Measurements from ENCODE around the gene LRRC46. TPM values are rescaled to one million over a fixed set of nuclear protein-coding genes. Genes with fewer than 3 reads are reported as not detected.

LRRC46 gene
- total RNA-seq, 4 donors from 2014 or later, result 0.45 TPM; not detected in 3

DNA sequence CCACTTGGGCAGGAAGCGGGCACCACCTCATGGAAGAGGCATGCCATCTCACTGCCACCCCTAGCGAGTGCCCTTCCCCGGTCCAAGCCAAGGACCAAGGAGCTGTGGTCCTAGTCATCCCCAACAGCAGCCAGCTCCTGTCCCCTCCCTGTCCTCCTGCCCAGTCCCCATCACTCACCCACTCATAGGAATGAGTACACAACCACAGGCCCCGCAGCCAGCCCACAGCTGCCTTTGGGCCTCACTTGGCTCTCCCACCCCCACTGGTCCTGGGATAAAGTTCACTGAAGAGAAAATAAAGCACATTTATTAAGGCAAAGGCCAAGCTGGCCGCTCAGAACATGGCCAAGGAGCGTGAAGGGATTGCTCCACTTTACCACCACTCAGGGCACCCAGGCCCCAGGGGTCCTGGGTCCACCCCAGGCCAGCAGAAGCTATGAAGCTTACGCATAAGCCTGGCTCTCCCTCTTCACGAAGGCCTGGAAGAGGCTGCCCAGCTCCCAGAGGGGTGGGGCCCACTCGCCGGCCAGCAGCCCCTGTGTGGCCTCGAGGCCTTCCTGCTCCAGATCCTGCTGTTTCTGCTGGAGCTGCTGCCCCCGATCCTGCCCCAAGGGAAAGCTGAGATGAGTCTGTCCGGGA, 6.0 kb downstream of the LRRC46 start:
- TF ChIP-seq POLR2AphosphoS5 (IDR thresholded peaks at IDR 0.05) (no peak), EP300 (IDR thresholded peaks at IDR 0.05) (no peak), POLR2A (IDR thresholded peaks at IDR 0.05; ENCODE audit: low read depth) (no peak)
- TF ChIP-seq, protein P1, sequence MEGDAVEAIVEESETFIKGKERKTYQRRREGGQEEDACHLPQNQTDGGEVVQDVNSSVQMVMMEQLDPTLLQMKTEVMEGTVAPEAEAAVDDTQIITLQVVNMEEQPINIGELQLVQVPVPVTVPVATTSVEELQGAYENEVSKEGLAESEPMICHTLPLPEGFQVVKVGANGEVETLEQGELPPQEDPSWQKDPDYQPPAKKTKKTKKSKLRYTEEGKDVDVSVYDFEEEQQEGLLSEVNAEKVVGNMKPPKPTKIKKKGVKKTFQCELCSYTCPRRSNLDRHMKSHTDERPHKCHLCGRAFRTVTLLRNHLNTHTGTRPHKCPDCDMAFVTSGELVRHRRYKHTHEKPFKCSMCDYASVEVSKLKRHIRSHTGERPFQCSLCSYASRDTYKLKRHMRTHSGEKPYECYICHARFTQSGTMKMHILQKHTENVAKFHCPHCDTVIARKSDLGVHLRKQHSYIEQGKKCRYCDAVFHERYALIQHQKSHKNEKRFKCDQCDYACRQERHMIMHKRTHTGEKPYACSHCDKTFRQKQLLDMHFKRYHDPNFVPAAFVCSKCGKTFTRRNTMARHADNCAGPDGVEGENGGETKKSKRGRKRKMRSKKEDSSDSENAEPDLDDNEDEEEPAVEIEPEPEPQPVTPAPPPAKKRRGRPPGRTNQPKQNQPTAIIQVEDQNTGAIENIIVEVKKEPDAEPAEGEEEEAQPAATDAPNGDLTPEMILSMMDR (IDR thresholded peaks at IDR 0.05), result no peak
- peaks cover 0 to 37% (median 32%) of the 10 kb centered on the region in 4 donors for H3K36me3 ChIP-seq
- no peak overlapping the region for H3K27ac ChIP-seq (replicated peaks in 1 of 4)
- intact Hi-C loops (cut with DNase I), result no loop called here
- 71% methylated on average over 13 of the region's 13 CpGs for WGBS
- H3K9me3 ChIP-seq, result no peaks in the 10 kb centered on the region
- H3K27me3 ChIP-seq, result no peaks in the 10 kb centered on the region
- H3K4me3 ChIP-seq, result no peak overlapping the region
- H3K4me1 ChIP-seq, result peaks cover 19 to 38% (median 32%) of the 10 kb centered on the region in 4 donors
- no peak for DNase-seq (ENCODE audit: extremely low spot score)

DNA sequence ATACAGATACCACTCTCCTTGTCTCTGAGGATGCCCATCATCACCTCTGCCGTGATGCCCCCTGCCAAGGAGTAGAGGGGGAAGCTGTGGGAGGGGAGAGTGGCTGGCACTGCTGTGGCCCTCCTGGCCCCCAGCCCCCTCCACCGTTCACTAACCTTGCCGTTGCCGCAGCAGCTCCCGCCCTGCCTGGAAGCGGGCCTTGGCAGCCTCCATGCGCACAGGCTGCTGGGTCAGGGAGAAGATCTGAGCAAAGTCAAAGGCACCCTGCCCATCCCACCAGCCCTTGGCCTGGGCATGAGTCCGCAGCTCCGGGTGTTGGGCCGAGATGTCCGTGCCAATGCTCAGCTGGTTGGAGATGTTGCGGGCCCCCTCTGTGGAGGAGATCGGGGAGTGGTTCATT, 7.2 kb downstream of the LRRC46 start:
- DNase-seq (ENCODE audit: extremely low spot score), result no peak
- Histone ChIP-seq H3K27ac (replicated peaks in 1 of 4) (no peak overlapping the region), H3K4me3 (no peak overlapping the region), H3K27me3 (no peaks in the 10 kb centered on the region), H3K9me3 (no peaks in the 10 kb centered on the region), H3K36me3 (peaks cover 0 to 37% (median 32%) of the 10 kb centered on the region in 4 donors), H3K4me1 (peaks cover 19 to 46% (median 41%) of the 10 kb centered on the region in 4 donors)
- intact Hi-C loops (cut with DNase I), result no loop called here
- no peak for TF ChIP-seq POLR2AphosphoS5 (IDR thresholded peaks at IDR 0.05)
- no peak for TF ChIP-seq EP300 (IDR thresholded peaks at IDR 0.05)
- TF ChIP-seq, protein P1 (IDR thresholded peaks at IDR 0.05), result no peak
- no peak for TF ChIP-seq POLR2A (IDR thresholded peaks at IDR 0.05; ENCODE audit: low read depth)
- 93% methylated on average over 7 of the region's 13 CpGs for WGBS

DNA sequence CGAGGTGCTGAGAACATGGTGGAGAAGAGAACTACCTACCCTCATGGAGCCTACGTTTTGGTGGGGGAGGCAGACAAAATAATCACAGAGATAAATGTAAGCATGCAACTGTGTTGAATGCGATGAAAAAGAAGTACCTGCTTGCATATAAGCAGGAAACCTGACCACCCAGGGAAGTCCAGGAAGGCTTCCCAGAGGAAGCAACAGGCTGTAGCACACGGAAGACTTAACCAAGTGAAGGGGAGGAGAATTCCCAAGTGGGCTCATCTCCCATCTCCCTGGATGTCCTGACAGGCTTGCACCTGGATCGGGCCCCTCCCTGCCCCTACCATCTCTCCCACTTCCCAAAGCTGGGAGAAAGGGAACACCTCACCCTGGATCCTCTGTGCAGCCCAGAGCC, 7.6 kb downstream of the LRRC46 start:
- Histone ChIP-seq H3K9me3 (no peaks in the 10 kb centered on the region), H3K27me3 (no peaks in the 10 kb centered on the region), H3K4me3 (no peak overlapping the region), H3K27ac (replicated peaks in 1 of 4) (no peak overlapping the region), H3K4me1 (peaks cover 18 to 46% (median 41%) of the 10 kb centered on the region in 4 donors), H3K36me3 (peaks cover 0 to 37% (median 32%) of the 10 kb centered on the region in 4 donors)
- 84% methylated on average over 5 of the region's 5 CpGs for WGBS
- intact Hi-C loops (cut with DNase I), result no loop called here
- TF ChIP-seq POLR2AphosphoS5 (IDR thresholded peaks at IDR 0.05), result no peak
- no peak for TF ChIP-seq POLR2A (IDR thresholded peaks at IDR 0.05; ENCODE audit: low read depth)
- TF ChIP-seq EP300 (IDR thresholded peaks at IDR 0.05), result no peak
- TF ChIP-seq, protein P1 (IDR thresholded peaks at IDR 0.05), result no peak
- no peak for DNase-seq (ENCODE audit: extremely low spot score)

DNA sequence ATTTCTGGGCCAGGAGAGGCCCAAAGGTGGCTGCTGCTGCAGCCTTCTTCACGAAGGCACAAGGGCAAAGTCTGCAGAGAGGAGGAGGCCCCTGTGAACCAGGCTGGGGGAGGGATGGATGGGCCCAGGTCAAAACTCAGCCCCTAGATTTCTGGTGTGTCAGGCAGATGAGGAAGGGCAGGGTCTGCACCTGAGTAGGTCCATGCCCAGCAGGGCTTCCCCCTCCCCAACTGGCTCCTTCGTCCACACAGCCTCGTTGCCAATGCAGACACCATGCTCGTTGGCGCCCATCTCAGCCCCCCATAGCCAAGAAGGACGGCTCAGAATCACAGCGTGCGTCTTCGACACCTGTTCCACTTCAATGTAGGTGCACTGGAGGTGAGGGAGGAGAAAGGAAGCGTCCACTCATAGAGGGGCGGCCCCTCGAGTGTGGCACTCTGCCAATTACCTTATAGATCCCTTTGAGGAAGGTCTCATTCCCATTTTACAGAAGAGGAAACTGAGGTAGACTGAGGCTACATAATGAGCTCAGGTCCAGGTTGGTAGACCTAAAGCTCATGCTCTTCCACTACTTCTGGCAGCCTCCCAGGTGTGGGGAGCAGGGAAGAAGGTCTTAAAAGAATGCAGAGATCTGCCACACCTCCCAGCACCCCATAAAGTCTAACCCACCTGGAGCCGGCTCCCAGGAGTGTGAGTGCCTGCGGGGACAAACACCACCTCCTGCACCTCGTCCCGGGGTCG, 8.7 kb downstream of the LRRC46 start:
- intact Hi-C loops (cut with DNase I), result loop anchor here (10.0 kb wide), 3 partner anchors 105 to 175 kb away; partner anchors contain the start of genes CDK5RAP3 and PNPO
- peaks cover 0 to 7% (median under 1%) of the 10 kb centered on the region in 4 donors for H3K27me3 ChIP-seq
- peak overlapping the region; percentile 52 to 76 (median 74) for H3K27ac ChIP-seq (replicated peaks in 1 of 4)
- H3K4me1 ChIP-seq, result peaks cover 15 to 46% (median 41%) of the 10 kb centered on the region in 4 donors
- no peaks in the 10 kb centered on the region for H3K9me3 ChIP-seq
- TF ChIP-seq POLR2AphosphoS5 (IDR thresholded peaks at IDR 0.05) (no peak), POLR2A (IDR thresholded peaks at IDR 0.05; ENCODE audit: low read depth) (no peak), EP300 (IDR thresholded peaks at IDR 0.05) (no peak)
- TF ChIP-seq, protein P1 (IDR thresholded peaks at IDR 0.05), result no peak
- H3K4me3 ChIP-seq, result peak overlapping the region; percentile 71 to 94 (median 88)
- DNase-seq (ENCODE audit: extremely low spot score), result no peak
- H3K36me3 ChIP-seq, result peaks cover 0 to 37% (median 32%) of the 10 kb centered on the region in 4 donors
- WGBS, result 49% methylated on average over 17 of the region's 17 CpGs

Measured in esophagus muscularis mucosa (tissue), 4 donors.